ENCODE measurements around the gene CCDC171.

Gene CCDC171

GRCh38 chr9:15606643-15607472, 54.0 kb downstream of the CCDC171 start:
- no peaks in the 10 kb centered on the region for H4K20me1 ChIP-seq (ENCODE audit: low read depth, low read length)
- no peaks in the 10 kb centered on the region for H3K9me2 ChIP-seq (replicated peaks; ENCODE audit: insufficient read depth, low read length)
- H2AFZ ChIP-seq (ENCODE audit: low read depth, low read length, severe bottlenecking): no peak overlapping the region
- TF ChIP-seq EZH2phosphoT487 (conservative IDR thresholded peaks at IDR 0.05; ENCODE audit: low read length): no peak
- TF ChIP-seq CTCF (IDR thresholded peaks at IDR 0.05; ENCODE audit: insufficient read depth, low read length, poor library complexity, severe bottlenecking): peak; percentile 67
- no peak overlapping the region for H3K9ac ChIP-seq (ENCODE audit: low read length)
- H3K9me3 ChIP-seq (ENCODE audit: insufficient read depth, low read length): no peaks in the 10 kb centered on the region
- H3K79me2 ChIP-seq (ENCODE audit: insufficient read depth, low read length): no peaks in the 10 kb centered on the region
- 0 out of 2 replicates have a peak, but pooled peaks cover 3% of the 10 kb centered on the region for H3F3A ChIP-seq (ENCODE audit: insufficient read depth)
- H3K4me2 ChIP-seq (ENCODE audit: low read depth, low read length, poor library complexity, severe bottlenecking): no peak overlapping the region
- H3K4me3 ChIP-seq (ENCODE audit: insufficient read depth, low read length, poor library complexity, severe bottlenecking): no peak overlapping the region
- H3K27ac ChIP-seq (ENCODE audit: low read depth, low read length): no peak overlapping the region
- no peaks in the 10 kb centered on the region for H3K27me3 ChIP-seq (ENCODE audit: low read length)
- H3K36me3 ChIP-seq (ENCODE audit: low read length): no peaks in the 10 kb centered on the region

- TF ChIP-seq EZH2phosphoT487 (conservative IDR thresholded peaks at IDR 0.05; ENCODE audit: low read length) (no peak), CTCF (IDR thresholded peaks at IDR 0.05; ENCODE audit: insufficient read depth, low read length, poor library complexity, severe bottlenecking) (no peak)
- Histone ChIP-seq H4K20me1 (ENCODE audit: low read depth, low read length) (no peaks in the 10 kb centered on the region), H3K27ac (ENCODE audit: low read depth, low read length) (no peak overlapping the region), H3K79me2 (ENCODE audit: insufficient read depth, low read length) (no peaks in the 10 kb centered on the region), H3K4me2 (ENCODE audit: low read depth, low read length, poor library complexity, severe bottlenecking) (no peak overlapping the region), H3K36me3 (ENCODE audit: low read length) (no peaks in the 10 kb centered on the region), H3K27me3 (ENCODE audit: low read length) (no peaks in the 10 kb centered on the region), H3K9ac (ENCODE audit: low read length) (no peak overlapping the region), H3F3A (ENCODE audit: insufficient read depth) (no peaks in the 10 kb centered on the region), H2AFZ (ENCODE audit: low read depth, low read length, severe bottlenecking) (no peak overlapping the region), H3K9me3 (ENCODE audit: insufficient read depth, low read length) (no peaks in the 10 kb centered on the region), H3K4me3 (ENCODE audit: insufficient read depth, low read length, poor library complexity, severe bottlenecking) (no peak overlapping the region), H3K9me2 (replicated peaks; ENCODE audit: insufficient read depth, low read length) (no peaks in the 10 kb centered on the region)
Measured at GRCh38 chr9:15612962-15613361, 60.1 kb downstream of the CCDC171 start.

- no peak overlapping the region for H3K4me3 ChIP-seq (ENCODE audit: insufficient read depth, low read length, poor library complexity, severe bottlenecking)
- H3K9me3 ChIP-seq (ENCODE audit: insufficient read depth, low read length): no peaks in the 10 kb centered on the region
- H3K4me2 ChIP-seq (ENCODE audit: low read depth, low read length, poor library complexity, severe bottlenecking): no peak overlapping the region
- H3K79me2 ChIP-seq (ENCODE audit: insufficient read depth, low read length): no peaks in the 10 kb centered on the region
- H4K20me1 ChIP-seq (ENCODE audit: low read depth, low read length): no peaks in the 10 kb centered on the region
- 0 out of 2 replicates have a peak, but pooled peaks cover 4% of the 10 kb centered on the region for H3F3A ChIP-seq (ENCODE audit: insufficient read depth)
- no peak overlapping the region for H3K27ac ChIP-seq (ENCODE audit: low read depth, low read length)
- no peaks in the 10 kb centered on the region for H3K36me3 ChIP-seq (ENCODE audit: low read length)
- H2AFZ ChIP-seq (ENCODE audit: low read depth, low read length, severe bottlenecking): no peak overlapping the region
- no peaks in the 10 kb centered on the region for H3K27me3 ChIP-seq (ENCODE audit: low read length)
- no peaks in the 10 kb centered on the region for H3K9me2 ChIP-seq (replicated peaks; ENCODE audit: insufficient read depth, low read length)
- TF ChIP-seq EZH2phosphoT487 (conservative IDR thresholded peaks at IDR 0.05; ENCODE audit: low read length): no peak
- TF ChIP-seq CTCF (IDR thresholded peaks at IDR 0.05; ENCODE audit: insufficient read depth, low read length, poor library complexity, severe bottlenecking): no peak
- no peak overlapping the region for H3K9ac ChIP-seq (ENCODE audit: low read length)
Measured at GRCh38 chr9:15617782-15618181, 64.9 kb downstream of the CCDC171 start.

Measured in SU-DHL-6 (cell line).